ENCODE results near the gene STOML2. TPM values are rescaled to one million over a fixed set of nuclear protein-coding genes. Genes with fewer than 3 reads are reported as not detected.

STOML2 gene
- total and polyA plus RNA-seq, 2 donors from 2014 or later: 81.9 to 150 TPM

DNA sequence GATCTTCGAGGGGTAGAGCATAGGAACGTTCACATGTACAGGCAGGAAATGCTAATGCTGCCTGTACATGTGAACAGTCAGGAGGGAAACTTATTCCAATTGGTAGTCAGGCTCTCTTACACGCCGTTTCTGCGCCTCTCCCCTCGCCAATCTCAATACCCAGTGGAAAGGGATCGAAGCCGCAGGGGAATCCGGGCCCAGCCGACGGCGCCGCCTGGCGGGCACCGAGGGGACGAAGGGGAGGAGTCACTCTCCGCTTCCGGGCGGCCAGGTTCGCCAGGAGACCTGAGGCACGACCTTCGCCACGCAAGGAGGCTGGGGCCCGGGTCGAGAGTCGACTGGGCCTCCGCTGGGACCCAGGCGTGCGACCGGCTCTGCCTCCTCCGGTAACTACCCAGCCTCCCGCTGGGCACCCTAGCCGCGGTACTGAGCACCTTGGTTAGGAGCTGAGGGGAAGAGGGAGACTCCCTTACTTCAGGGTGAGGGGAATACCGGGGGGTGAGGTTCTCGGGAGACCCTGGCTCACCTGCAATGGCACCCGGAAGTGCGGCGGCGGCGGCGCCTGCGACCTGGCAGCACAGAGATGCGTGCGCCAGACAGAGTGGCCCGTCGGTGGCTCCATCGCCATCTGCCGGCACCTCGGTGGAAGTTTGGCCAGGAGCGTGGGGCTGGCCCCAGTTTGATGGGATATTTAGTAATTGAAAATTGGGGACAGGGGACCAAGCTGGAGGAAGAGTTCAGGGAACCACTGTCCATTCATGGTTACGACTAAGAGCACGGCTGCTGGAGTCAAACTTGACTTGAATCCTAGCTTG is 6.7 kb downstream of the STOML2 start, which contains the start of gene PIGO:
Gene PIGO (minus strand): TSS at position 557 of the 815 bp plus-strand sequence. CDS start 1,026 bp downstream, outside the sequence.
- Histone ChIP-seq H3K36me3 (ENCODE audit: control insufficient read depth in 2 of 3, insufficient read depth in 3 of 3, low read length in 3 of 3) (peaks cover 3 to 34% (median 17%) of the 10 kb centered on the region in 3 donors), H3K27me3 (ENCODE audit: control insufficient read depth, insufficient read depth, low read length) (no peaks in the 10 kb centered on the region), H3K9me3 (ENCODE audit: control insufficient read depth in 2 of 3, insufficient read depth in 1 of 3, low read length in 3 of 3) (no peaks in the 10 kb centered on the region), H3K27ac (ENCODE audit: low read depth in 2 of 2, low read length in 2 of 2) (peak within 1 kb of the TSS; percentile 96 to 99), H3K9ac (ENCODE audit: low read length in 3 of 3) (peak within 1 kb of the TSS; percentile 35 to 99 (median 79)), H3K4me3 (ENCODE audit: low read length in 3 of 3) (peak within 1 kb of the TSS; percentile 64 to 97 (median 81)), H3K4me1 (ENCODE audit: control insufficient read depth in 2 of 3, insufficient read depth in 2 of 3, low read depth in 1 of 3, low read length in 3 of 3) (peaks cover 0 to 4% (median 0%) of the 10 kb centered on the region in 3 donors)
- TF ChIP-seq, protein P1, sequence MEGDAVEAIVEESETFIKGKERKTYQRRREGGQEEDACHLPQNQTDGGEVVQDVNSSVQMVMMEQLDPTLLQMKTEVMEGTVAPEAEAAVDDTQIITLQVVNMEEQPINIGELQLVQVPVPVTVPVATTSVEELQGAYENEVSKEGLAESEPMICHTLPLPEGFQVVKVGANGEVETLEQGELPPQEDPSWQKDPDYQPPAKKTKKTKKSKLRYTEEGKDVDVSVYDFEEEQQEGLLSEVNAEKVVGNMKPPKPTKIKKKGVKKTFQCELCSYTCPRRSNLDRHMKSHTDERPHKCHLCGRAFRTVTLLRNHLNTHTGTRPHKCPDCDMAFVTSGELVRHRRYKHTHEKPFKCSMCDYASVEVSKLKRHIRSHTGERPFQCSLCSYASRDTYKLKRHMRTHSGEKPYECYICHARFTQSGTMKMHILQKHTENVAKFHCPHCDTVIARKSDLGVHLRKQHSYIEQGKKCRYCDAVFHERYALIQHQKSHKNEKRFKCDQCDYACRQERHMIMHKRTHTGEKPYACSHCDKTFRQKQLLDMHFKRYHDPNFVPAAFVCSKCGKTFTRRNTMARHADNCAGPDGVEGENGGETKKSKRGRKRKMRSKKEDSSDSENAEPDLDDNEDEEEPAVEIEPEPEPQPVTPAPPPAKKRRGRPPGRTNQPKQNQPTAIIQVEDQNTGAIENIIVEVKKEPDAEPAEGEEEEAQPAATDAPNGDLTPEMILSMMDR (IDR thresholded peaks at IDR 0.05; ENCODE audit: borderline replicate concordance, extremely low read depth, insufficient read depth): peak; percentile 84
- FAIRE-seq (no peak), DNase-seq (peak; percentile 92 to 97 (median 94))
- intact Hi-C loops (cut with DNase I): no loop called here

DNA sequence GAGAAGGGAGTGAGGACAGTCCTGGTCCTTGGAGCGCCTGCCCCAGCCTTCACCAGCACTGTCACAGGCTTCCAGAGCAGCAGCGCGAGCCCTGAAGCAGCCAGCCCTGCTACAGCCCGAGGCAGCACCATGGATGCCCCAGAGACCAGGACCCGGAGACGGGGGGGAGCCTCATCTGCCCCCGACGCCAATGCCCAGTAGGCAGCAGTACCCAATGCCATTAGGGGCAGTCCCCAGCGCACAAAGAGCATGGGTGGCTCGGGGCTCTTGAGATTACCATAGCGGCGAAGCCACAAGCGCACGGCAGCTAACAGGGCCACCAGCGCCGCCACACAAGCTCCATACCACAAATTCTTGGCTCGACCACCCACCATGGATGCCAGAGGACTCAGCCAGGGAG is 11.4 kb downstream of the STOML2 start:
- H3K27ac ChIP-seq (ENCODE audit: low read depth in 2 of 2, low read length in 2 of 2): no peak overlapping the region
- H3K9ac ChIP-seq (ENCODE audit: low read length in 3 of 3): no peak overlapping the region
- DNase-seq (no peak), FAIRE-seq (no peak)
- no peaks in the 10 kb centered on the region for H3K27me3 ChIP-seq (ENCODE audit: control insufficient read depth, insufficient read depth, low read length)
- TF ChIP-seq, protein P1 (IDR thresholded peaks at IDR 0.05; ENCODE audit: borderline replicate concordance, extremely low read depth, insufficient read depth): no peak
- H3K36me3 ChIP-seq (ENCODE audit: control insufficient read depth in 2 of 3, insufficient read depth in 3 of 3, low read length in 3 of 3): peaks cover 3 to 46% (median 37%) of the 10 kb centered on the region in 3 donors
- no peaks in the 10 kb centered on the region for H3K9me3 ChIP-seq (ENCODE audit: control insufficient read depth in 2 of 3, insufficient read depth in 1 of 3, low read length in 3 of 3)
- peaks cover 0 to 3% (median 0%) of the 10 kb centered on the region in 3 donors for H3K4me1 ChIP-seq (ENCODE audit: control insufficient read depth in 2 of 3, insufficient read depth in 2 of 3, low read depth in 1 of 3, low read length in 3 of 3)
- H3K4me3 ChIP-seq (ENCODE audit: low read length in 3 of 3): no peak overlapping the region
- intact Hi-C loops (cut with DNase I): no loop called here

DNA sequence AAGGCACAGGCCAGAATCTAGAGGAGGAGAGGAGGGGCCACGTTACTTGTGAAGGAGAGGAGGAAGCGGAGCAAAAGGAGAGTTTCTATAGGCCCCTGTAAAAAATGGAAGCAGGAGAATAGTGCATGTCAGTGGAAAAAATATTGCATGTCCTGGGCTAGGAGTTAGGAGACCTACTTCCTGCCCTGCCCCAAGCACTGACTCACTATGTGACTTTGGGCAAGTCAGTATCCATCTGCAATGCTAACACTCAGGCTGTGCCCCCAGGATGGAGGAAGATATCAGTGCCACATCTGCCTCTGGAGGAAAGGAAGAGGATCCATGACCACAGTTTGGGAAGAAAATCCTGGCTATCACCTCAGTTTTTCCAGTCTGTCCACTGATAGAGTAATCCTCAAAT is 13.5 kb downstream of the STOML2 start:
- no peak overlapping the region for H3K9ac ChIP-seq (ENCODE audit: low read length in 3 of 3)
- DNase-seq: no peak
- no peak overlapping the region for H3K4me3 ChIP-seq (ENCODE audit: low read length in 3 of 3)
- no peaks in the 10 kb centered on the region for H3K9me3 ChIP-seq (ENCODE audit: control insufficient read depth in 2 of 3, insufficient read depth in 1 of 3, low read length in 3 of 3)
- no peak overlapping the region for H3K27ac ChIP-seq (ENCODE audit: low read depth in 2 of 2, low read length in 2 of 2)
- no peaks in the 10 kb centered on the region for H3K27me3 ChIP-seq (ENCODE audit: control insufficient read depth, insufficient read depth, low read length)
- no peaks in the 10 kb centered on the region for H3K4me1 ChIP-seq (ENCODE audit: control insufficient read depth in 2 of 3, insufficient read depth in 2 of 3, low read depth in 1 of 3, low read length in 3 of 3)
- TF ChIP-seq, protein P1 (IDR thresholded peaks at IDR 0.05; ENCODE audit: borderline replicate concordance, extremely low read depth, insufficient read depth): no peak
- intact Hi-C loops (cut with DNase I): no loop called here
- peaks cover 3 to 46% (median 37%) of the 10 kb centered on the region in 3 donors for H3K36me3 ChIP-seq (ENCODE audit: control insufficient read depth in 2 of 3, insufficient read depth in 3 of 3, low read length in 3 of 3)
- no peak for FAIRE-seq
